PC-9 (cell line): ENCODE measurements around the gene SHANK1. TPM values are rescaled to one million over a fixed set of nuclear protein-coding genes. Genes with fewer than 3 reads are reported as not detected.

ENCODE experiments used
- total RNA-seq: library from RNA; stranded (reverse); gene quantifications from 2 replicates; pipeline ENCODE4 v1.2.3, GENCODE V29; 2021

SHANK1 gene
- total RNA-seq, 1 experiment from 2014 or later: not detected

Other genes with a start within 250 kb of the SHANK1 start
- gene EMC10, start 243.3 kb downstream of the SHANK1 start, total RNA-seq: 118 and 121 TPM in 2 replicates
- gene GARIN5A, start 243.0 kb downstream of the SHANK1 start, total RNA-seq: 3.7 and 7.3 TPM in 2 replicates
- gene JOSD2, start 208.6 kb downstream of the SHANK1 start, total RNA-seq: 44.3 and 56.0 TPM in 2 replicates
- not detected in 2 replicates for gene ASPDH, start 205.9 kb downstream of the SHANK1 start, total RNA-seq
- gene LRRC4B, start 151.4 kb downstream of the SHANK1 start, total RNA-seq: not detected in 2 replicates
- gene SYT3, start 79.9 kb downstream of the SHANK1 start, total RNA-seq: not detected in 2 replicates
- not detected in 2 replicates for gene C19orf81, start 70.4 kb downstream of the SHANK1 start, total RNA-seq
- not detected in 2 replicates for gene CLEC11A, start 3.6 kb upstream of the SHANK1 start, total RNA-seq
- not detected in 2 replicates for gene GPR32, start 50.7 kb upstream of the SHANK1 start, total RNA-seq
- gene ACP4, start 70.6 kb upstream of the SHANK1 start, total RNA-seq: not detected in 2 replicates
- gene KLK1, start 104.0 kb upstream of the SHANK1 start, total RNA-seq: not detected in 2 replicates
- not detected in 2 replicates for gene KLK15, start 113.8 kb upstream of the SHANK1 start, total RNA-seq
- not detected in 2 replicates for gene KLK3, start 135.1 kb upstream of the SHANK1 start, total RNA-seq
- gene KLK2, start 153.6 kb upstream of the SHANK1 start, total RNA-seq: not detected in 2 replicates
- not detected in 2 replicates for gene KLK4, start 191.6 kb upstream of the SHANK1 start, total RNA-seq
- gene KLK5, start 233.2 kb upstream of the SHANK1 start, total RNA-seq: 405 and 412 TPM in 2 replicates
- gene KLK6, start 249.8 kb upstream of the SHANK1 start, total RNA-seq: 490 and 581 TPM in 2 replicates